Liver (tissue), 9 donors: Measurements from ENCODE around the gene IFT25. TPM values are rescaled to one million over a fixed set of nuclear protein-coding genes. Genes with fewer than 3 reads are reported as not detected.
"Not testable (repeated sequence)": the region's sequence is repeated elsewhere in the genome, so short reads cannot be mapped to it uniquely, and the experiment has no call there.

ENCODE experiments used
- DNase-seq: peaks from one replicate; pipeline ENCODE4 v3.0.0-alpha.2; 2017; ENCODE audit warnings: low spot score
- H3K27ac ChIP-seq, 2 donors: one replicate each; pipeline ENCODE4 v1.7.0; 2013; ENCODE audit warnings: inconsistent platforms in 2 of 2, low read length in 2 of 2, control low read depth in 1 of 2, low read depth in 1 of 2, mild to moderate bottlenecking in 1 of 2
- H3K27me3 ChIP-seq, 4 donors: one replicate each; pipeline versions ENCODE4 v1.6.1 to v1.7.0; 2013; ENCODE audit warnings: low read length in 3 of 4, inconsistent platforms in 1 of 4, mild to moderate bottlenecking in 1 of 4, moderate library complexity in 1 of 4; ENCODE audit not compliant: control insufficient read depth in 4 of 4, insufficient read depth in 4 of 4
- H3K36me3 ChIP-seq, 4 donors: one replicate each; pipeline versions ENCODE4 v1.6.1 to v1.7.0; 2013; ENCODE audit warnings: low read length in 3 of 4, mild to moderate bottlenecking in 3 of 4, low read depth in 1 of 4, moderate library complexity in 1 of 4; ENCODE audit not compliant: control insufficient read depth in 4 of 4, insufficient read depth in 3 of 4
- H3K4me1 ChIP-seq, 4 donors: one replicate each; pipeline versions ENCODE4 v1.6.1 to v1.7.0; 2013; ENCODE audit warnings: low read length in 3 of 4, mild to moderate bottlenecking in 3 of 4, moderate library complexity in 1 of 4; ENCODE audit not compliant: control insufficient read depth in 4 of 4, insufficient read depth in 4 of 4
- H3K4me3 ChIP-seq, 3 donors: one replicate each; pipeline versions ENCODE4 v1.6.1 to v1.7.0; 2013; ENCODE audit warnings: low read length in 3 of 3, control low read depth in 1 of 3, low read depth in 1 of 3, mild to moderate bottlenecking in 1 of 3
- H3K9ac ChIP-seq, 2 donors: one replicate each; pipeline ENCODE4 v1.7.0; 2013; ENCODE audit warnings: low read length in 2 of 2, mild to moderate bottlenecking in 2 of 2, moderate library complexity in 2 of 2, control low read depth in 1 of 2, low read depth in 1 of 2
- H3K9me3 ChIP-seq, 4 donors: one replicate each; pipeline versions ENCODE4 v1.6.1 to v1.7.0; 2013; ENCODE audit warnings: low read length in 3 of 4; ENCODE audit not compliant: control insufficient read depth in 4 of 4
- CTCF ChIP-seq: fragments of 150-350 bp; IDR thresholded peaks from 2 replicates; pipeline ENCODE4 v1.5.1; 2017; ENCODE audit warnings: improper control_type of control experiment, low read depth, low read length; ENCODE audit not compliant: missing input control
- EGR1 ChIP-seq, 2 donors: IDR thresholded peaks; 2 replicates each; pipeline ENCODE4 v1.6.1; 2016 to 2018; ENCODE audit warnings: antibody characterized with exemption in 2 of 2, low read depth in 2 of 2
- FOXA1 ChIP-seq: IDR thresholded peaks from 2 replicates; pipeline ENCODE4 v1.6.1; 2016; ENCODE audit warnings: antibody characterized with exemption
- FOXA2 ChIP-seq: IDR thresholded peaks from 2 replicates; pipeline ENCODE4 v1.6.1; 2016; ENCODE audit warnings: antibody characterized with exemption
- GABPA ChIP-seq, 2 donors: IDR thresholded peaks in 1 of 2; conservative IDR thresholded peaks in 1 of 2; 2 replicates each; pipeline ENCODE4 v1.6.1; 2016; ENCODE audit warnings: antibody characterized with exemption in 2 of 2, mild to moderate bottlenecking in 1 of 2, moderate library complexity in 1 of 2
- HNF4A ChIP-seq, 2 donors: conservative IDR thresholded peaks; 2 replicates each; pipeline ENCODE4 v1.6.1; 2016; ENCODE audit warnings: antibody characterized with exemption in 2 of 2, mild to moderate bottlenecking in 2 of 2
- HNF4G ChIP-seq: IDR thresholded peaks from 2 replicates; pipeline ENCODE4 v1.6.1; 2016; ENCODE audit warnings: antibody characterized with exemption
- JUND ChIP-seq, 2 donors: IDR thresholded peaks; 2 replicates each; pipeline ENCODE4 v1.6.1; 2016; ENCODE audit warnings: antibody characterized with exemption in 2 of 2
- NR2F2 ChIP-seq: IDR thresholded peaks from 2 replicates; pipeline ENCODE4 v1.6.1; 2016; ENCODE audit warnings: antibody characterized with exemption
- RAD21 ChIP-seq, 2 donors: IDR thresholded peaks; 2 replicates each; pipeline ENCODE4 v1.6.1; 2016; ENCODE audit warnings: antibody characterized with exemption in 2 of 2, mild to moderate bottlenecking in 2 of 2
- RXRA ChIP-seq, 2 donors: IDR thresholded peaks; 2 replicates each; pipeline ENCODE4 v1.6.1; 2017 to 2018; ENCODE audit warnings: antibody characterized with exemption in 2 of 2, mild to moderate bottlenecking in 1 of 2
- SP1 ChIP-seq: IDR thresholded peaks from 2 replicates; pipeline ENCODE4 v1.6.1; 2018; ENCODE audit warnings: antibody characterized with exemption, mild to moderate bottlenecking
- TAF1 ChIP-seq: conservative IDR thresholded peaks from 2 replicates; pipeline ENCODE4 v1.6.1; 2016; ENCODE audit warnings: antibody characterized with exemption, mild to moderate bottlenecking
- YY1 ChIP-seq: IDR thresholded peaks from 2 replicates; pipeline ENCODE4 v1.6.1; 2016; ENCODE audit warnings: antibody characterized with exemption, mild to moderate bottlenecking
- WGBS: extraction: QIAGEN DNeasy Blood & Tissue Kit; methylation state at CpG from one replicate; pipeline ENCODE4 v1.1.7; 2013; 5-methylcytosine and 5-hydroxymethylcytosine counted together
- polyA plus RNA-seq, 2 donors: library from polyadenylated mRNA; stranded (reverse) in 1 of 2; unstranded in 1 of 2; fragments of 200-250 nt in 1 of 2; fragments of >200 nt in 1 of 2; fragmentation: Nextera tagmentation in 1 of 2; extraction: Ambion mirVana in 1 of 2; gene quantifications; one replicate each; pipeline versions ENCODE4 v1.2.1 to v1.2.3, GENCODE V29; 2013 to 2015
- total RNA-seq, 2 donors: library from RNA; depleted of rRNA; stranded (reverse); fragments of >200 nt; gene quantifications; one replicate each; pipeline ENCODE4 v1.2.3, GENCODE V29; 2014
- TF ChIP-seq, protein P1 (sequence below): IDR thresholded peaks from 2 replicates; pipeline ENCODE4 v1.6.1; 2016; ENCODE audit warnings: antibody characterized with exemption
- TF ChIP-seq, protein P2 (sequence below): IDR thresholded peaks from 2 replicates; pipeline ENCODE4 v1.6.1; 2016; ENCODE audit warnings: antibody characterized with exemption
- TF ChIP-seq, protein P3 (sequence below): IDR thresholded peaks from 2 replicates; pipeline ENCODE4 v1.6.1; 2016; ENCODE audit warnings: antibody characterized with exemption
- TF ChIP-seq, protein P4 (sequence below): IDR thresholded peaks from 2 replicates; pipeline ENCODE4 v1.6.1; 2016; ENCODE audit warnings: antibody characterized with exemption, mild to moderate bottlenecking
- donor health status: healthy.
- donor health status: healthy.
- donor health status: healthy.
- donor health status: healthy.
- donor health status: healthy.

The IFT25 gene
- total and polyA plus RNA-seq, 4 donors, result 8.6 to 37.4 (median 15.6) TPM

DNA sequence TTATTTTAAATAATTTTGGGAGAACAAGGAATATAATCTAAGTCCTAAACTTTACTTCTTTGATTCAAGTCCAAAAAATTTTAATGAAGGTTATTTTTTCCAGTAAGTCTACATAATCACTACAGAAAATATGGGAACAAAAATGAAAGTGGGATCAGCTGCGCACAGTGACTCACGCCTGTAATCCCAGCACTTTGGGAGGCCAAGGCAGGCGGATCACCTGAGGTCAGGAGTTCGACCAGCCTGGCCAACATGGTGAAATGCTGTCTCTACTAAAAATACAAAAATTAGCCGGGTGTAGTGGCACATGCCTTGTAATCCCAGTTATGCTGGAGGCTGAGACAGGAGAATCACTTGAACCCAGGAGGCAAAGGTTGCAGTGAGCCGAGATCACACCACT, 61.9 kb downstream of the IFT25 start:
- Histone ChIP-seq H3K9ac (peak overlapping the region in 1 of 2 donors; percentile 53), H3K4me1 (peaks cover 3 to 34% (median 20%) of the 10 kb centered on the region in 4 donors), H3K27ac (peak overlapping the region; percentile 31 to 79), H3K36me3 (peaks cover 0 to 14% (median 6%) of the 10 kb centered on the region in 4 donors)
- not testable (repeated sequence) for H3K4me3 ChIP-seq, H3K9me3 ChIP-seq, H3K27me3 ChIP-seq, DNase-seq
- TF ChIP-seq YY1, result peak; percentile 37
- TF ChIP-seq RAD21 (IDR thresholded peaks at IDR 0.05), result peak in 1 of 2 donors; percentile 20
- TF ChIP-seq HNF4A (conservative IDR thresholded peaks at IDR 0.05), result peak; percentile 25 to 52
- peak; percentile 14 for TF ChIP-seq SP1
- peak; percentile 77 for TF ChIP-seq RXRA (IDR thresholded peaks at IDR 0.05)
- TF ChIP-seq JUND (IDR thresholded peaks at IDR 0.05), result peak; percentile 37 to 85
- WGBS, result 42% methylated on average over 6 of the region's 6 CpGs

- Histone ChIP-seq H3K4me1 (peaks cover 3 to 30% (median 20%) of the 10 kb centered on the region in 4 donors), H3K36me3 (peaks cover 2 to 21% (median 6%) of the 10 kb centered on the region in 4 donors)
- not testable (repeated sequence) for H3K27me3 ChIP-seq, H3K9ac ChIP-seq, H3K4me3 ChIP-seq, H3K9me3 ChIP-seq, DNase-seq, H3K27ac ChIP-seq
- 99% methylated on average over 2 of the region's 2 CpGs for WGBS
Measured at GRCh38 chr1:53881853-53882252, 63.6 kb downstream of the IFT25 start.

DNA sequence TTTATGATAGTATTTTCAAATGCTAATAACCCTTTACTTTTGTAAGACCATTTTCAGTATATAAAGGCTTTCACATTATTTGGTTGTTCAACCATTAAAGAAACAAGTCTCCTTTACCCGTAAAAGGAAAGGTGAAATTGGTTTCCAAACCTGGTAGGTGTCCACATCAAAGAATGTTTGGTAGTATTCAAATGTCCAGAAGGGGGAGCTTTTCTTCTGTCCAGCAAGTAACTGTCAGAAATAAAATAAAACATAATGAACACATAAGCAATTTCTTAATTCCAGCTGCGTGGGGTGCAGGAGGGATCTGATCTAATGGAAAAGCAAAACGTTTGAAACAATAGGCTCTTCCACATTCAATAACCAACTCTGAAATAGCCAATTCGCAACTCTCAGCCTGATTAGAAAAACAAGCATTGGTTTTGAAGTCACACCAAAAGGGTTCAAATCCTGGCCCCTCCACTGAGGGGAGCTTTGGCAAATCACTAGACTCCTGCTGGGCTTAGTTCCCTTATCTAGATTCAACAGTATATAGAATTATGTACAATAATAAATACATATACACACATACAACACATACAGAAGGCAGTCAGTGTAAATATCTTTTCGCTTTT, 66.9 kb downstream of the IFT25 start:
- no peak overlapping the region for H3K4me3 ChIP-seq
- no peaks in the 10 kb centered on the region for H3K9me3 ChIP-seq
- H3K9ac ChIP-seq, result no peak overlapping the region
- peaks cover 0 to 11% (median 2%) of the 10 kb centered on the region in 4 donors for H3K4me1 ChIP-seq
- TF ChIP-seq, protein P1, sequence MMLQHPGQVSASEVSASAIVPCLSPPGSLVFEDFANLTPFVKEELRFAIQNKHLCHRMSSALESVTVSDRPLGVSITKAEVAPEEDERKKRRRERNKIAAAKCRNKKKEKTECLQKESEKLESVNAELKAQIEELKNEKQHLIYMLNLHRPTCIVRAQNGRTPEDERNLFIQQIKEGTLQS, result no peak
- TF ChIP-seq FOXA1 (no peak), RAD21 (IDR thresholded peaks at IDR 0.05) (peak; percentile 90), RXRA (IDR thresholded peaks at IDR 0.05) (no peak), HNF4A (conservative IDR thresholded peaks at IDR 0.05) (peak in 1 of 2 donors; percentile 5), EGR1 (IDR thresholded peaks at IDR 0.05; ENCODE audit: low read depth in 2 of 2) (no peak), TAF1 (no peak), YY1 (no peak), JUND (IDR thresholded peaks at IDR 0.05) (no peak), HNF4G (no peak), FOXA2 (no peak), CTCF (peak; percentile 64), GABPA (IDR thresholded peaks at IDR 0.05 in 1 of 2, conservative IDR thresholded peaks at IDR 0.05 in 1 of 2) (no peak), NR2F2 (no peak), SP1 (no peak)
- TF ChIP-seq, protein P2, sequence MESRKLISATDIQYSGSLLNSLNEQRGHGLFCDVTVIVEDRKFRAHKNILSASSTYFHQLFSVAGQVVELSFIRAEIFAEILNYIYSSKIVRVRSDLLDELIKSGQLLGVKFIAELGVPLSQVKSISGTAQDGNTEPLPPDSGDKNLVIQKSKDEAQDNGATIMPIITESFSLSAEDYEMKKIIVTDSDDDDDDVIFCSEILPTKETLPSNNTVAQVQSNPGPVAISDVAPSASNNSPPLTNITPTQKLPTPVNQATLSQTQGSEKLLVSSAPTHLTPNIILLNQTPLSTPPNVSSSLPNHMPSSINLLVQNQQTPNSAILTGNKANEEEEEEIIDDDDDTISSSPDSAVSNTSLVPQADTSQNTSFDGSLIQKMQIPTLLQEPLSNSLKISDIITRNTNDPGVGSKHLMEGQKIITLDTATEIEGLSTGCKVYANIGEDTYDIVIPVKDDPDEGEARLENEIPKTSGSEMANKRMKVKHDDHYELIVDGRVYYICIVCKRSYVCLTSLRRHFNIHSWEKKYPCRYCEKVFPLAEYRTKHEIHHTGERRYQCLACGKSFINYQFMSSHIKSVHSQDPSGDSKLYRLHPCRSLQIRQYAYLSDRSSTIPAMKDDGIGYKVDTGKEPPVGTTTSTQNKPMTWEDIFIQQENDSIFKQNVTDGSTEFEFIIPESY, result no peak
- TF ChIP-seq, protein P3, sequence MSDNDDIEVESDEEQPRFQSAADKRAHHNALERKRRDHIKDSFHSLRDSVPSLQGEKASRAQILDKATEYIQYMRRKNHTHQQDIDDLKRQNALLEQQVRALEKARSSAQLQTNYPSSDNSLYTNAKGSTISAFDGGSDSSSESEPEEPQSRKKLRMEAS, result no peak
- TF ChIP-seq, protein P4, sequence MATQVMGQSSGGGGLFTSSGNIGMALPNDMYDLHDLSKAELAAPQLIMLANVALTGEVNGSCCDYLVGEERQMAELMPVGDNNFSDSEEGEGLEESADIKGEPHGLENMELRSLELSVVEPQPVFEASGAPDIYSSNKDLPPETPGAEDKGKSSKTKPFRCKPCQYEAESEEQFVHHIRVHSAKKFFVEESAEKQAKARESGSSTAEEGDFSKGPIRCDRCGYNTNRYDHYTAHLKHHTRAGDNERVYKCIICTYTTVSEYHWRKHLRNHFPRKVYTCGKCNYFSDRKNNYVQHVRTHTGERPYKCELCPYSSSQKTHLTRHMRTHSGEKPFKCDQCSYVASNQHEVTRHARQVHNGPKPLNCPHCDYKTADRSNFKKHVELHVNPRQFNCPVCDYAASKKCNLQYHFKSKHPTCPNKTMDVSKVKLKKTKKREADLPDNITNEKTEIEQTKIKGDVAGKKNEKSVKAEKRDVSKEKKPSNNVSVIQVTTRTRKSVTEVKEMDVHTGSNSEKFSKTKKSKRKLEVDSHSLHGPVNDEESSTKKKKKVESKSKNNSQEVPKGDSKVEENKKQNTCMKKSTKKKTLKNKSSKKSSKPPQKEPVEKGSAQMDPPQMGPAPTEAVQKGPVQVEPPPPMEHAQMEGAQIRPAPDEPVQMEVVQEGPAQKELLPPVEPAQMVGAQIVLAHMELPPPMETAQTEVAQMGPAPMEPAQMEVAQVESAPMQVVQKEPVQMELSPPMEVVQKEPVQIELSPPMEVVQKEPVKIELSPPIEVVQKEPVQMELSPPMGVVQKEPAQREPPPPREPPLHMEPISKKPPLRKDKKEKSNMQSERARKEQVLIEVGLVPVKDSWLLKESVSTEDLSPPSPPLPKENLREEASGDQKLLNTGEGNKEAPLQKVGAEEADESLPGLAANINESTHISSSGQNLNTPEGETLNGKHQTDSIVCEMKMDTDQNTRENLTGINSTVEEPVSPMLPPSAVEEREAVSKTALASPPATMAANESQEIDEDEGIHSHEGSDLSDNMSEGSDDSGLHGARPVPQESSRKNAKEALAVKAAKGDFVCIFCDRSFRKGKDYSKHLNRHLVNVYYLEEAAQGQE, result no peak
- WGBS, result 41% methylated on average over 5 of the region's 5 CpGs
- H3K27me3 ChIP-seq, result no peaks in the 10 kb centered on the region
- peaks cover 4 to 32% (median 14%) of the 10 kb centered on the region in 4 donors for H3K36me3 ChIP-seq
- no peak overlapping the region for H3K27ac ChIP-seq
- no peak for DNase-seq
